Measurements from ENCODE around the gene POLL. TPM values are rescaled to one million over a fixed set of nuclear protein-coding genes. Genes with fewer than 3 reads are reported as not detected.

POLL gene
- total RNA-seq, 1 donor from 2014 or later, result 8.7 TPM

DNA sequence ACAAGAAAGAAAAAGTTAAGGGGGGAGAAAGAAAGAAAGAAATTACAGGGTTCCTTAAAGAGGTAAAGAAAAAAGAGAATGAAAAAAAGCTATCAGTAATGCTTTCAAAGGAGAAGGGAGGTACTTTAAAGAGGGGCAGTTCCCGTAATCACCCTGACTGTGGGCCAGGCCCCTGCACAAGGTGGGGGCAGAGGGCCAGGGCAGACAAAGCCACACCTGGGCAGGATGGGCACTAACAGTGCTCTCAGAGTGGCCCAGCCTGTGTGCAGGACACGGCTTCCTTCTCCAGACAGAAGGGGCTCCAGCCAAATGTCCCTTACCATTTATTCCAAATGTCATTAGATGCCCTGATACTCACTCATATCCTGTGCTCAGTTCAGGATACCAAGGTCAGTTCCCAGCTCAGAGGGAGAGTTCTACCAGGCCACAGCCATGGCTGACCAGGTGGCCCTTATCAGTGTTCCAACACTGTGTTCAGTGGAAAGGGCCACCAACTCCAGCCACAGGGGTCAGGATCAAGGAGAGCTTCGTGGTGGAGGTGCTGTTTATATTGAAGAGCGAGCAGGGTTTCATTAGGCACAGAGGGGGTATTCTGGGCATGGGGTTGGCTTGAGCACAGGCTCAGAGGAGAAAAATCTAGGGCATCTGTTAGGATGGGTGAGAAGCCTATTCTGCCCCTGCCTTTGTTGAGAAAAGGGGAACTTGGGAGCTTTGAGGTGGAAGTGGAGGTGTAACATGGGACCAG is 29.9 kb upstream of the POLL start:
- no peaks in the 10 kb centered on the region for H3K27me3 ChIP-seq (ENCODE audit: control insufficient read depth, insufficient read depth, low read length)
- TF ChIP-seq, protein P1, sequence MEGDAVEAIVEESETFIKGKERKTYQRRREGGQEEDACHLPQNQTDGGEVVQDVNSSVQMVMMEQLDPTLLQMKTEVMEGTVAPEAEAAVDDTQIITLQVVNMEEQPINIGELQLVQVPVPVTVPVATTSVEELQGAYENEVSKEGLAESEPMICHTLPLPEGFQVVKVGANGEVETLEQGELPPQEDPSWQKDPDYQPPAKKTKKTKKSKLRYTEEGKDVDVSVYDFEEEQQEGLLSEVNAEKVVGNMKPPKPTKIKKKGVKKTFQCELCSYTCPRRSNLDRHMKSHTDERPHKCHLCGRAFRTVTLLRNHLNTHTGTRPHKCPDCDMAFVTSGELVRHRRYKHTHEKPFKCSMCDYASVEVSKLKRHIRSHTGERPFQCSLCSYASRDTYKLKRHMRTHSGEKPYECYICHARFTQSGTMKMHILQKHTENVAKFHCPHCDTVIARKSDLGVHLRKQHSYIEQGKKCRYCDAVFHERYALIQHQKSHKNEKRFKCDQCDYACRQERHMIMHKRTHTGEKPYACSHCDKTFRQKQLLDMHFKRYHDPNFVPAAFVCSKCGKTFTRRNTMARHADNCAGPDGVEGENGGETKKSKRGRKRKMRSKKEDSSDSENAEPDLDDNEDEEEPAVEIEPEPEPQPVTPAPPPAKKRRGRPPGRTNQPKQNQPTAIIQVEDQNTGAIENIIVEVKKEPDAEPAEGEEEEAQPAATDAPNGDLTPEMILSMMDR (IDR thresholded peaks at IDR 0.05; ENCODE audit: insufficient read depth, low read length, severe bottlenecking), result no peak
- H3K36me3 ChIP-seq (ENCODE audit: control insufficient read depth, insufficient read depth, low read length), result peaks cover 5% of the 10 kb centered on the region
- peak; percentile 50 for FAIRE-seq
- DNase-seq (ENCODE audit: low read depth), result no peak
- H3K4me3 ChIP-seq (ENCODE audit: low read depth, low read length), result no peak overlapping the region

DNA sequence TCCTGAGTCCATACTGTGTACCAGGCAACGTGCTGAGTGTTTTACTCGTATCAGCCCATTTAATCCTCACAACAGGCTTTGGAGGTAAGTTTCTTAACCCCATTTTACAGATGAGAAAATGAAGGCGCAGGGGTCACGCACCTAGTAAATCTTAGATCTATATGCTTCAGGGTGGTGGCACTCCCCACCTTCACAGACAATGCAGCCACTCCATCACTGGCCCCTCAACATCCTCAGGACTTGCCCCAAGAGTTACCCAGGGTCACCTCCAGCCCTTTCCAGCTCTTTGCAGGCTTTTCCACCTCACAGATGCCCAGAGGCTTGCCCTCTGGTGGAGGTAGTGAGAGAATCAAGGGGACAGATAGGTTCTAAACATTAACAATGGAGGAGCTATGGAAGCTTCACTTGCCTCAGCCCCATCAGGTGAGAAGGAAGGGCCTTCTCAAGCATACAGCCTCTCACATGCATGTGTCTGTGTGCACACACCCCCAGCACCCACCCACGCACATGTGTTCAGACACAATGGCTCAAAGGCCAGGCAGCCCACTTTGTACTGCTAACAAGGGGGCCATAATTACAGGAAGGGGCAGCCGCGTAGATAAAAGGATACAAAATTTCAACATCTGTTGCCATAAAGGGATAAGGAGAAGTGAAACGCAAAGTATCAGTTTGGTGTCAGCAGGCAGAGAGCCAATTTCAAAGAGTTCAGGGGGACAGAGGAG is 29.2 kb upstream of the POLL start:
- FAIRE-seq, result no peak
- Histone ChIP-seq H3K27me3 (ENCODE audit: control insufficient read depth, insufficient read depth, low read length) (no peaks in the 10 kb centered on the region), H3K36me3 (ENCODE audit: control insufficient read depth, insufficient read depth, low read length) (peaks cover 5% of the 10 kb centered on the region), H3K4me3 (ENCODE audit: low read depth, low read length) (no peak overlapping the region)
- TF ChIP-seq, protein P1 (IDR thresholded peaks at IDR 0.05; ENCODE audit: insufficient read depth, low read length, severe bottlenecking), result no peak
- no peak for DNase-seq (ENCODE audit: low read depth)

DNA sequence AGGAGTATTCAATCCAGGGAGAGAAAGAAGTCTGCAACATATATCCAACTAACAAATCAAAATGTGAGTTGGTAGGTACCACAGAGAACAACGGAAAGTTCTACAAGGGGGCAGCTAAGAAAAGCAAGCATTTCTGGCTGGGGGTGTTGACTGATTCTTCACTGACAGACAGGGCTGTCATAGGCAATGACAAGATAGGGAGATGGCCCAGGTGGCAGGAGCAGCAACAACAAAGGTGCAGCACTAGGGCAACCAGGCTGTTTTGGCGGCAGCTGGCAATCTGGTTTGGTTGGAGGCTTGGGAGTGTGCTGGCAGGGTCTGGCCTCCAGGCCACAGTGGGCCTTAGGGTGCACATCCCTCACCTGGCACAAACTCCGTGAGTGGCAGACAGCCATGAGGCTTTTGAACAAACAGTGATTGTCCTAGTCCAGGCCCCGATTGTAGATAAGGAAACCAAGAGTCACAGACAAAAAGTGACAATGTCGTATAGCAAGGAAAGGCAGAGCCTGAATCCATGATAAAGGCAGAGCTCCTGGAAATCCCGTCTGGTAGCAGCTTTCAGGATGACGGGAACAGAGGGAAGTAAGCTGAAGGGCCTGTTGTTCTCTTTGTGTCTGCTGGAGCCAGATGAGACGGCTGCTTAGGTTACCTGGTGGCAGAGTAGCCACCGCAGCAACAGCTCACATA is 28.5 kb upstream of the POLL start:
- Histone ChIP-seq H3K36me3 (ENCODE audit: control insufficient read depth, insufficient read depth, low read length) (peaks cover 8% of the 10 kb centered on the region), H3K27me3 (ENCODE audit: control insufficient read depth, insufficient read depth, low read length) (no peaks in the 10 kb centered on the region), H3K4me3 (ENCODE audit: low read depth, low read length) (no peak overlapping the region)
- DNase-seq (ENCODE audit: low read depth), result no peak
- FAIRE-seq, result no peak
- TF ChIP-seq, protein P1 (IDR thresholded peaks at IDR 0.05; ENCODE audit: insufficient read depth, low read length, severe bottlenecking), result no peak

DNA sequence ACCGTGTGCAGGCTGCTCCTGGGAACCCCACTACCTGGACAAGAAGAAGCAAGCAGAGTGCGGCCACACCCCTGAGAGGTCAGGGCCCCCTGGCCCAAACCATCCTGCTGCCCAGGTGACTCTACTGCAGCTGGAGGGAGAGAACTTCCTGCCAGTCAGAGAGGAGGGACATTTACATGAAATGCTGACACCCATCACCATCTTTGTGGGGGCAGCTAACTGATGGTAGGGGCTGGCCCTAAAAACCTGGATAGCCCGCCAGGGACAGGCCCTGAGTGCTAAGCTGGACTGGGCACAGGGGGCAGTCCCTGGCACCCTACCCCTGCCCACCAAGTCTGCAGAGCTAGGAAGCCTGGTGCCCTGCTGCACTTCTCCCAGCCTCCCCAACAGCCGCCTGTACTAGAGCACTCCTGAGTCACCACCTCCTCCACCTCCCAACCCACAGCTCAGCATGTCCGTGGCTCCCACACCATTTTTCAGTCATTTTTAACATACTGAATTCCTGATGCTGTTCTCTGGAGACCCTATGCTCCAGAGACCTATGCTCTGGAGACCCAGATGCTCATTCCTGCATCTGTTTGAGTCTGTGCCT is 27.6 kb upstream of the POLL start:
- FAIRE-seq (no peak), DNase-seq (ENCODE audit: low read depth) (no peak)
- Histone ChIP-seq H3K4me3 (ENCODE audit: low read depth, low read length) (no peak overlapping the region), H3K36me3 (ENCODE audit: control insufficient read depth, insufficient read depth, low read length) (peaks cover 12% of the 10 kb centered on the region), H3K27me3 (ENCODE audit: control insufficient read depth, insufficient read depth, low read length) (no peaks in the 10 kb centered on the region)
- TF ChIP-seq, protein P1 (IDR thresholded peaks at IDR 0.05; ENCODE audit: insufficient read depth, low read length, severe bottlenecking), result no peak

DNA sequence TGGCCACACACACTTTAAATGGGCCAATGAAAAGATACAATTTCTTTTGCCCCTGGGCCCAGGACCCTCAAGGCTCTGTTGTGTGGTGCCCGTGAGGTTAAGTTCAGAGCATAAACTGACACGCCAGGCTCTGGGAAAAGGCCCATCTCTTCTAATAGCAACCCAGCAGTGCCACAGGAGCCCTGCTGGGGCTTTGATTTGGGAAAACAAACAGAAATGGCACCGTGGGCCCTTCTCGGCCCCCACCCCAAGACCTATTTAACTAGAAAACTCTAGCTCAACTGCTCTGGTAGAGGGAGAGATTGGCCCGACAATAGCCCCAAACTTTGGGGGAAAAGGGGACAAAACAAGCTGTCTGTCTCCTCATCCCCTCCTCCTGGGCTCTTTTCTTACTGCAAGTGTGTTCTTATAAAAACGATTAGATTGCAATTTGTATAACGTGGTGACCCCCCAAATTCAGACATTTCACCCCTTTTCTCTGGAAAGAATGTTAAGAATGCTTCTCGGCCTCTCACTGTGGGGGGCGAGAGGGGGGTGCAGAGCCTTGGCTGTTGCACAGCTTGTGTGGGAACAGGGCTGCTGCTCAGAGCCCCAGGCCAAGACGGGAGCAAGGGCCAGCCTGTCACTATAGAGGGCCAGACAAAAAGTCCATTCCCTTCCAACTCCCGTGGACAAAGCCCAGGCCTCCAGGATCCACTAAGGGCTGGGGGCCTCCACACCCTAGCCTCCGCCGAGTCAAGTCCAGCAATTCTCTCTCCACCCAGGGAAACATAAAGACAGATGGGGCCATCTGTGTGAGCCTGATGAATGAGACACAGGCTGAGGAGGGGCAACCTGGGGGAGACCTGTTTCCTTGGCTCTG is 26.8 kb upstream of the POLL start:
- Histone ChIP-seq H3K27me3 (ENCODE audit: control insufficient read depth, insufficient read depth, low read length) (no peaks in the 10 kb centered on the region), H3K4me3 (ENCODE audit: low read depth, low read length) (no peak overlapping the region), H3K36me3 (ENCODE audit: control insufficient read depth, insufficient read depth, low read length) (peaks cover 14% of the 10 kb centered on the region)
- DNase-seq (ENCODE audit: low read depth) (no peak), FAIRE-seq (no peak)
- TF ChIP-seq, protein P1 (IDR thresholded peaks at IDR 0.05; ENCODE audit: insufficient read depth, low read length, severe bottlenecking), result no peak

All from bronchial epithelial cell (primary cell).